Gastroesophageal sphincter (tissue), 3 donors: ENCODE data around the gene GALNT10.

Experiments
- EP300 ChIP-seq: sonication (generic); formaldehyde crosslinking; IDR thresholded peaks from one replicate; pipeline ENCODE4 v1.6.1; 2017; ENCODE audit warnings: antibody characterized with exemption, mild to moderate bottlenecking
- POLR2A ChIP-seq, 2 donors: fragments of 450-650 bp; IDR thresholded peaks; one replicate each; pipeline ENCODE4 v1.6.1; 2017; ENCODE audit warnings: antibody characterized with exemption in 2 of 2, mild to moderate bottlenecking in 2 of 2, moderate library complexity in 1 of 2
- POLR2AphosphoS5 ChIP-seq: sonication (generic); formaldehyde crosslinking; IDR thresholded peaks from one replicate; pipeline ENCODE4 v1.6.1; 2017; ENCODE audit warnings: antibody characterized with exemption
- TF ChIP-seq, protein P1 (sequence below), 4 experiments: fragments of 200-600 bp in 2 of 4; fragments of 450-650 bp in 2 of 4; sonication (generic) in 1 of 4; IDR thresholded peaks; one replicate each; pipeline ENCODE4 v1.5.1; 2017 to 2019; ENCODE audit warnings: antibody characterized with exemption in 4 of 4, mild to moderate bottlenecking in 2 of 4, moderate library complexity in 2 of 4

DNA sequence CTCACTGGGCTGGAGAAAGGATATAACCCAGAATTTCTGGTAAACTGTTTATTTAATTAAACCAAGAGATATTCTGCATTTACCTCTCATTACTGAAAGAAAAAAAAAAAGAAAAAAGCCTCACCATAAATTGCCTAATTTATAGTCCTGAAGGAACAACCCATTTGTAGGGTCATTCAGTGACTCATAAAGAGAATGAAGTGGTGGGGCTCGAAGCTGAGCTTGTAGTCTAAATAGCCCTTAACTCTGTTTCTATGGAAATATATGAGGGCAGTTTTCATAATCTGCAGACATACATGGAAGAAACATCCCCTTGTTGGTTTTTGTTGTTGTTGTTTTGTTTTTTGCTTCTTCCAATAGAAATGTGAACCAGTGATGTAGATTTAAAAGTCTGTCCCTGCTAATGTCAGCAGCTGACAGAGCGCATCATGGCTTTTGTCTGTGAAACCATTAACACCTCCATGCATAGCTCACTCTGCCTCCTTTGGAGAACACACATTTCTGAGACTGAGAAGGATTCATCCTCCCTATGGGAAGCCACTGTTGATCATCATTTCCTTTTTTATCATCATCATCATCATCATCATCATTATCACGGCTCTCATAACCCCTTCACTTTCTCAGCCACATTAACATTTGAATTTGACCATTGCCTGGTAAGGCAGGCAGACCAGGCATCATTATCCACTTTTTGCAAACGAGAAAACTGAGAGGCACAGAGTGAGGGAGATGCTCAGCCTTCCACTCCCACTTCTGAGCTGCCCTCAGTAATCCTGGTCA is 187.4 kb downstream of the GALNT10 start:
- TF ChIP-seq, protein P1, sequence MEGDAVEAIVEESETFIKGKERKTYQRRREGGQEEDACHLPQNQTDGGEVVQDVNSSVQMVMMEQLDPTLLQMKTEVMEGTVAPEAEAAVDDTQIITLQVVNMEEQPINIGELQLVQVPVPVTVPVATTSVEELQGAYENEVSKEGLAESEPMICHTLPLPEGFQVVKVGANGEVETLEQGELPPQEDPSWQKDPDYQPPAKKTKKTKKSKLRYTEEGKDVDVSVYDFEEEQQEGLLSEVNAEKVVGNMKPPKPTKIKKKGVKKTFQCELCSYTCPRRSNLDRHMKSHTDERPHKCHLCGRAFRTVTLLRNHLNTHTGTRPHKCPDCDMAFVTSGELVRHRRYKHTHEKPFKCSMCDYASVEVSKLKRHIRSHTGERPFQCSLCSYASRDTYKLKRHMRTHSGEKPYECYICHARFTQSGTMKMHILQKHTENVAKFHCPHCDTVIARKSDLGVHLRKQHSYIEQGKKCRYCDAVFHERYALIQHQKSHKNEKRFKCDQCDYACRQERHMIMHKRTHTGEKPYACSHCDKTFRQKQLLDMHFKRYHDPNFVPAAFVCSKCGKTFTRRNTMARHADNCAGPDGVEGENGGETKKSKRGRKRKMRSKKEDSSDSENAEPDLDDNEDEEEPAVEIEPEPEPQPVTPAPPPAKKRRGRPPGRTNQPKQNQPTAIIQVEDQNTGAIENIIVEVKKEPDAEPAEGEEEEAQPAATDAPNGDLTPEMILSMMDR (IDR thresholded peaks at IDR 0.05), result no peak
- no peak for TF ChIP-seq EP300
- no peak for TF ChIP-seq POLR2A (IDR thresholded peaks at IDR 0.05)
- TF ChIP-seq POLR2AphosphoS5, result no peak
